ENCODE data around the gene CEP83. TPM values are rescaled to one million over a fixed set of nuclear protein-coding genes. Genes with fewer than 3 reads are reported as not detected.
"Not testable (repeated sequence)": the region's sequence is repeated elsewhere in the genome, so short reads cannot be mapped to it uniquely, and the experiment has no call there.

CEP83 gene
- total RNA-seq, 2 donors from 2014 or later, result 11.6 to 12.0 TPM

DNA sequence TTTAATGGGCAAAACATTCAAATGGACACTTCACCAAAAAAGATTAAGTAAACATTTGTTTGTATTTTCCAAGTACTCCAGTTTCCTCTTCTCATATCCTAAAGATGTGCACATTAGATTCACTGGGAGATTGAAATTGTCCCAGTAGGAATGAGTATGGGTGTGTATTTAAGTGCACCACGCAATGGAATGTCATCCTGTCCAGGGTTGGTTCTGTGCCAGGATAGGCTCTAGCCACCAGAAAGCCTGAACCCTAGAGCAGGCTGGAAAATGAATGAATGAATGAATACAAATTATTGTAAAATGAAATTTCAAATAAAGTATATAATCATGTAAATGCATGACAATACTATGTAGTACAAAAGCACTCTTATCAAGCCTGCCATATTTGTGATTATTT lies 14.0 kb downstream of the CEP83 start:
- intact Hi-C loops (cut with DNase I), result no loop called here
- no peak for ATAC-seq
- DNase-seq, result no peak

DNA sequence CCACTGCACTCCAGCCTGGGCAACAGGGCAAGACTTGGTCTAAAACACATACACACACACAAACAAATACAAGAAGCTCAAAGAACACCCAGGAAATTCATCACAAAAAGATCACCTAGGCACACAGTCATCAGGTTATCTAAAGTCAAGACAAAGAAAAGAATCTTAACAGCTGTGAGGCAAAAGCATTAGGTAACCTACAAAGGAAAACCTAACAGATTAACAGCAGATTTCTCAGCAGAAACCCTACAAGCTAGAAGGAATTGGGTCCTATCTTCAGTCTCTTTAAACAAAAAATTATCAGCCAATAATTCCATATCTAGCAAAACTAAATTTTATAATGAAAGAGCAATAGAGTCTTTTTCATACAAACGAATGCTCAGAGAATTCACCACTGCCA lies 22.4 kb downstream of the CEP83 start:
- ATAC-seq (no peak), DNase-seq (no peak)
- intact Hi-C loops (cut with DNase I), result no loop called here

DNA sequence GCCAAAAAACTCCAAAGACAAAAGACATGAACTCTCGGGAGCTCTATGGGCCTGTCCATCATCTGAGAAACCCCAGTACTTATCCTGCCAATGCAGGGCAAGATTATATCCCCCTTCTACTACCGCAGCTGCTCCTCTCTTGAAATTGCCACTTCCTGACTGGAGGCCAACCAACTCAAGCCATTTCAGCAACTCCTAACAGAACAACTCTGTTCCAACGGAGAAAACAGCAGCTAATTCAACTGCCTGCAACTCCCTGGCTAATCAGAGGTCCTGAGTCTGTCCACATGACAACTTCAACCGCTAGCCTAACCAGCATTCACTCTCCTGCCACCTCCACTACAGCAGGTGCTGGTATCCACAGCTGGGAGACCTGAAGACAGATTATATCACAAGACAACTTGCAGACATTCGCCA lies 24.1 kb downstream of the CEP83 start:
- DNase-seq, result no peak
- ATAC-seq, result peak; percentile 30 to 44

DNA sequence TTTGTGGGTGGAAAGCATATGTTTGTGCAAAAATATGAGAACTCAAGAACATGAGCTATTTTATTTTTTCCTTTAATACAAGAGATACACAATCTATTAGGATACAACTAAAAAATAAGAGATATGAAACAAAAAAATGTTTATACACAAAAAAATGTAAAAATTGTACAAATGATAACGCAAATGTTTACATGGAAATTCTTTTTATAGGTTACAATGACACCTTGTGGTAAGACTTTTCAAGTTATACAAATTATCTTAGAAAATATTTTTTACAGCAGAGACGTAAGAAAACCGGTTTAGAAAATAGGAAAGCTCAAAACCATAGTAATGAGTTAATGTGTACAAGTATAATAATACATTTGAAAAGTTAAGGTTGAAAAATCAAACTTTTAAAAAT lies 25.5 kb downstream of the CEP83 start:
- no peak for ATAC-seq
- intact Hi-C loops (cut with DNase I), result no loop called here
- DNase-seq, result no peak

More for the DNA sequence above, 24.1 kb downstream of the CEP83 start:
- intact Hi-C loops (cut with DNase I), result no loop called here

DNA sequence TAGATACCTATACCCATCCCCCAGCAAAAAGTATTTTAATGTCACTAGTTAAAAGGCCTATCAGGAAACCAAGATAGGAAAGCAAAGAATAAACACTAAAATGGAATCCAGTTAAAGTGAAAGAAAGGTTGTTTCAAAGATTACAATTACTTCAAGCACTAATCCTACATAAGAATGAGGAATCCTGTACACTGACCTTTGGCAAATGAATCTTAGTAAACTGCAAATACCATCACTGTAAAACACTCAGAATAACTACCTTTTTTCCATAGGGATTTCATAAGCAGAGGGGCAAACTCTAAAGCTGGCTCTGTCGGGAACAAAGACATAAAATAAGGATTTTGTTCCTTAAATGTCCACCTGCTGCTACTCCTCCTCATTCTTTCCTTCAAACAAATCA lies 25.9 kb downstream of the CEP83 start:
- ATAC-seq, result no peak
- intact Hi-C loops (cut with DNase I), result no loop called here
- no peak for DNase-seq

DNA sequence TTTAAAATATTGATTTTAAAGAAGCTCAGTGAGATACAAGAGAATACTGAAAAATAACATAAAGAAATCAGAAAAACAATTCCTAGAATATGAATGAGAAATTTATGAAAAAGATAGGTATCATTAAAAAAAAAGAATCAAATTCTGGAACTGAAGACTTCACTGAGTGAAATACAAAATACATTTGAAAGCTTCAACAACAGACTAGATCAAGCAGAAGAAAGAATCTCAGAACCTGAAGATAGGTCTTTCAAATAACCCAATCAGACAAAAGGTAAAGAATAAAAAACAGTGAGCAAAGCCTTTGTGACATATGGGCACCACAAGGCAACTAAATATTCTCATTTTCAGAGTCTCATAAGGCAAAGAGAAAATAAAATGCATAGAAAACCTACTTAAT lies 29.4 kb downstream of the CEP83 start:
- no peak for DNase-seq
- intact Hi-C loops (cut with DNase I), result no loop called here
- no peak for ATAC-seq

DNA sequence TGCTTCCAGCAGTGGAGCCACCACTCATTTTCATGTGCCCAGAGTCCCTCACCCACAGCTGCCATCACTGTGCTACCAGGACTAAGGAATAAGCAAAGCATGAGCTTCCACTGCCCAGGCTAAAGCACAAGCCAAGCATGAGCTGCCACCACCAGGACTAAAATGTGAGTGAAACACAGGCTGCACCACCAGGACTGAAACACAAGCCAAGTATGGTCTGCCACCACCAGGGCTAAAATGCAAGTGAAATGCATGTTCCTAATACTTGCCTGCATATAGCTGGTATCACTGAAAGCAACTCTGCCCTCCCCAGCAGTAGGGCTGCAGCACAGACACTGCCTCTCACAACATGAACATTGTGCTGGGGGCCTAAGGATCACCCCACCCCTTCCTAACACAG lies 30.0 kb downstream of the CEP83 start:
- ATAC-seq, result no peak
- intact Hi-C loops (cut with DNase I), result no loop called here
- DNase-seq, result no peak

DNA sequence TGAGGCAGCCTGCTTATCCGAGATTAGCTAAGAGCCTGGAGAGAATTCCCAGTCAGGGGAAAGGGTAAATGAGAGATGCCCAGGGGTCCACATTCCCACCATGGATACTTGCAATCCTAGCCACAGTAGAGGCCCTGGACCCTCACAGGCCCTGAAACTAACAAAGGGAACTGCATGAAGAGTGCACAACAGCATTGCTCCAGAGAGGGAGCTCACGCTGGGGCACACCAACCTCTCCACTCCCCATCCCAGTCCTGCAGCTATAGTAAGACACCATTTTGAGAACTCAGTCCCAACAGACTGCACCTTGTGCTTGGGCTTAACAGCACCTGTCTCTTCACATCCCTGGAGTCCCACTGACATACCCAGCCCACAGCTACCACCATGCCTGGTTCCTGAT lies 30.5 kb downstream of the CEP83 start:
- intact Hi-C loops (cut with DNase I), result no loop called here
- DNase-seq, result no peak
- ATAC-seq, result no peak

DNA sequence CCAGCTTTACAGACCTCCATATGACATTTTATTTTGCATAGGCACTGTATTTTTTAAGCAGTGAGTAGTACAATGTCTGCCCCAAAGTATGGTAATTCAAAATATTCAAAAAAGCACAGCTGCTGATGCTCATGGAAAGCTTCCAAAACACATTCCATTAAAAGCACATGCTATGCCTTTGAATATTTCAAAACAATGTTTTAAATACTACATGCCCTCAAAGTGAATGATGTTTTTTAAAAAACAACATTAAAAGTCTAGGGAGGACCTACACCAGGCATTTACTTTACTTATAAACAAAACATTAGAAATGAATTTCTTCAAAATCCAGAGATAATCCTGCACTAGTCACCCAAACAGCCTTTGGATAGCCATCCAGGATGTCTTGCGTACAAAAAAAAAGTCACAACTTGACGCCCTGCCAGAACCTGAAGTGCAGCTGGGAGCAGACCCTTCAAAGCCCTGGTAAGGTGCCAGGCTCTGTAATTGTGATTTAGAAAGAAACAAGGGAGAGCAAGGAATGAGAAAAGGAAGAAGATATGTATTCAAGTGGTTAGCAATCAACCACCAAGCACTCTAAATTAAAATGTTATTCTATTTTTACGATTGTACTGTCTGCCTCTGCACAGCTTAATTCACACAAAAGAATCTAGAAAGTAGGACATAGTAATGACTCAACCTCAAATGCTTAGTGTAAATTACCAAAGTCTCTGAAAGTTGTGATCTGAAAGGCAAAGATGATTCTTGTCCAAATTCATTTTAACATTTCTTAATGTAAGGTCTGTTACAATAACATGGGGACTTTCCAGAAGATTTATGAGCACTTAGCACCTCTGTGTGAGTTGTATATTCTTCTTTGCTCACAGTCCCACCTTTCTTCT lies 31.9 kb downstream of the CEP83 start:
- ATAC-seq (peak; percentile 62 to 79), DNase-seq (peak; percentile 44)
- intact Hi-C loops (cut with DNase I), result no loop called here

DNA sequence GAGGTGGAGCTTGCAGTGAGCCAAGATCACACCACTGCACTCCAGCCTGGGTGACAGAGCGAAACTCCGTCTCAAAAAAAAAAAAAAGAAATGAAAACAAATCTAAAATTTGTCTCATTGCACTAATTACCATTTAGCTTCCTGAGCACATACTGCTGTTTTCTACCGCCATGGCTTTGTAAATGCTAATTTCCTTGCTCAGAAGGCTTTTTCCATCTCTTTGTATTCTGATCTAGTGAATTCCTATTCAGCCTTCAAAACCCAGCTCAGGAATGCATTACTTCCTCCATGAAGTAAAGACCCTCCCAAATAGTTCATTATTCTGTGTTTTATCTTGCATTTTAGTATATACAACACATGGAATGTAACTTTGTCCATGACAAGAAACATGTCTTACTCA lies 33.6 kb downstream of the CEP83 start:
- ATAC-seq (no peak), DNase-seq (no peak)
- intact Hi-C loops (cut with DNase I), result no loop called here

DNA sequence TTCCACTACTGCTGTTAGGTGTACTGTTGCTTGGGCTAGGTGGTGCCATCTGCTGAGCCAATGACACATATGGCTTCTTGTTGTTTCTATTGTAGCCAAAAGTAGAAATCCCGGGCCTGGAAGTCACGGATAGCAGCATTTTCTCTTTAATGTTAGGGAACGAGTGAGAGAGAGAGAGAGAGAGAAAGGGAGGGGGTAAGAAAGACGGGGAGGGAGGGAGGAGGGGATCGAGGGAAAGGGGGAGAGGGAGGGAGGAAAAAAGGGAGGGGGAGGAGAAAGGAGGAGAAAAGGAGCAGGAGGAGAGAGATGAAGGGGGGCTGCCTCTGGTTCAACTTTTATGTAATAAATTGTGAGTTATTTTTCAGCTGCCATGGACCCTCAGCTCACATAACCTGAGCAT lies 34.8 kb downstream of the CEP83 start:
- ATAC-seq, result peak in 1 of 2 donors; percentile 34
- intact Hi-C loops (cut with DNase I); DNase-seq: not testable (repeated sequence)

DNA sequence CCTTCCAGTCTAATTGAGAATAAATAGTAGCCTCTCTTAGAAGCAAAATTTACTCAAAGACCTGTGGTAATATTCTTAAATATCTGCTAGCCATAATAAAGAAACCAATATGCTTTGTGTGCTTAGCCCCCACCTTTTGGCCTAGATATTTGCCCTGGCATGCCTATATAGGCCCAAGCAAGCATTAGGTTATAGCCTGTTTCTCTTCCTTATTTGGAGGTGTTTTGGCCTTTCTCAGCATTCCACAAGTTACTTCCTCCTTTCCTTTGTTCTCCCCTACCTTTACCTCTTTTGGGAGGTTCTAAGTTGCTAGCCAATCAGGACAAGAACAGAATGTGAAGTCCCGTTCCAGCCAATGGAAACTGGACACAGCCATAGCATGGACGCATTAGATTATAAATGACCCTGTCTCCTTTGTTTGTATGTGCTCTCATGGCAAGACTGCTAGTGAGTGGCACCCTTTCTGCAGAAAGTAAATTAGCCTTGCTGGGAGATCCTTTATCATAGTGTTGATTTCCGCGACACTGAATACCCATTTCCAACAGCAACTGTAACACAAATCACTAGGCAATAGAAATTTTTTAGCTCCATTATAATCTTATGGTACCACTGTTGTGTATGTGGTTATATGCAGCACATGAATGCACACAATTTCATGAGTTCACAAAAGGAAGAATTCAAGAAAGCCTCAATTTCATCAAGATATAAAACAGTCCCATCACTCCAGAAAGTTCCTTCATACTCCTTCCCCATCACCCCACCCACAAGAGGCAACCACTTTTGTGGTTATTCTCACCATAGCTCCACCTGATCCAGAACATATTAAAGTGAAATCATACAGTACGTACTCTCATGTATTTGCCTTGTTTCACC lies 37.6 kb downstream of the CEP83 start:
- no peak for DNase-seq
- ATAC-seq, result no peak
- intact Hi-C loops (cut with DNase I), result no loop called here

DNA sequence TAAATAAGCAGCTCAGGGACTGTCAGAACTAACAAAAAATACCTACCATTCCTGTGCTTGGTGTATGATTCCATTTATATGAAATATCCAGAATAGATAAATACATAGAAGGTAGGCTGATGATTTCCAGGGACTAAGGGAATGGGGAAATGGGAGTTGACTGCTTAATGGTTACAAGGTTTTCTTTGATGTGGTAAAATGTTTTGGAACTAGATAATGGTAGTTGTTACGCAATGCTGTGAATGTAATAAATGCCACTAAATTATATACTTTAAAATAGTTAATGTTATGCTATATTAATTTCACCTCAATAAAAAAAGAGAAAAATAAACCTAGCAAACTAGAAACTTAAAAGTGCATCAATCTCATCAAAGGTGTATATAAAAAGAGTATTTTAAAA lies 41.1 kb downstream of the CEP83 start:
- intact Hi-C loops (cut with DNase I), result no loop called here
- ATAC-seq, result no peak
- DNase-seq, result no peak

DNA sequence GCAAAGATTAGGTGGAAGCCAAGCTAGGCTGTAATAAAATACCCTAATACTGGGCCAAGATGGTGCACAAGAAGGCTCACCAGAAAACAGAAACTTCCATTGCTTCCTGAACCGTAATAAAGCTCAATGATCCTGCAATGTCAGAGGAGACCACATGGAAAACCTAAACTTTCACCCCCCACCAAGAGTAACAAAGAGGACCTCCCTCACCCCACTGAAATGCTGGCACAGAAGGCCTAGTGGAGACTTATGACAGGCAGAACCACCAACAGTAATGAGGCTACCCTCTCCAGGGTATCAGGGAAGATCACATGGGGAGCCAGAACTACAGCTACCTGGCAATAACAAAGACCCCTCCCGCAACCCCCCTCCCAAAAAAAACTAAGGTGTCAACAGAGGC lies 43.1 kb downstream of the CEP83 start:
- DNase-seq, result no peak
- ATAC-seq, result no peak
- intact Hi-C loops (cut with DNase I), result no loop called here

DNA sequence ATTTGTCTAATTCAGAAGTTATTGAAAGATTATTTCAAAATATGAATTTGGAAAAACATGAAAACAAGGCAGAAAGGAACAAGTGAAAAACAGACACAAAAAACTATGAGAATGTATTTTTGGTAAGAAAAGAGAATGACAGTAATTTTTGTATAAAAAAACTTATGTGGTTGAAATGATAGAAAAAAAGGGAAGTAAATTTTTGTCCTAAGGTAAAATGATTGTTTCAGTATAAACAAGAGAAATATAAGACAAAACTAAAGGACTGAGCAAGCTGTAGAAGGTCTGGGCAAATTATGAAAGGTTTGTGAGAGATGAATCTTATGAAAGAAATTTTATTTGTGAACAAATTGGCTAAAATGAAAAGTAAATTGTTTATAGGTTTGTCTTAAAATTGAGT lies 44.6 kb downstream of the CEP83 start:
- no peak for DNase-seq

DNA sequence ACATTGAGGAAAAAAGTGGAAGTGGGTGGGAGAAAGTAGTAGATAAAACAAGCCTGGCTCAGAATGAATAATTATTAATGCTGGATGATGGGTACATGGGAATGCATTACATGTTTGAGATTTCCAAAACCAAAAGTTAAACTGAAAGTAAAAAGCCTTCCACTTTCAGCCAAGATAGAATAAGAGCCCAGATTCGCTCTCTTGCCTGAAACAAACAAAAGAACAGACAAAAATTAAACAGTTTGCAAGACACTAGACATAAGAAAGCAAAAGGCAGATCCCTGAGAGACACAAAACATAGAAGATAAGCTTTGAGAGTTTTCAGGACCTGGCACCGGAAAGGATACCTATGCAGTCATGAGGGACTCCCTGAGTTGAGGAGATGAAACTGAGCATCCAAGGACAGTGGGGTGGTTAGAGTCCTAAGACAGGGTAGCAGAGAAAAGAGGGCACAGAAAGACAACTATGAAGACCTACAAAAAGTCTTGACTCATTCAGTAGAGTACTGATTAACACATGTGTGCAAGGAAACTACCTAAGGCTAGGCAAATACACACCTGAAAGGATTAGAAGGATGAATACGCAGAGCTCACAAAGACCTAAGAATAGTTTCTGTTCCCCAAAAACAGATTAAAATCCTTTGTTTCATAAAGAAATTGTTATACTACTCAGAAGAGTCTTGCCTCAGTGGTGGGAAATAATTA lies 54.1 kb downstream of the CEP83 start:
- no peak for DNase-seq
- intact Hi-C loops (cut with DNase I), result no loop called here
- peak in 1 of 2 donors; percentile 22 for ATAC-seq

More for the DNA sequence above, 44.6 kb downstream of the CEP83 start:
- no peak for ATAC-seq
- intact Hi-C loops (cut with DNase I), result no loop called here

DNA sequence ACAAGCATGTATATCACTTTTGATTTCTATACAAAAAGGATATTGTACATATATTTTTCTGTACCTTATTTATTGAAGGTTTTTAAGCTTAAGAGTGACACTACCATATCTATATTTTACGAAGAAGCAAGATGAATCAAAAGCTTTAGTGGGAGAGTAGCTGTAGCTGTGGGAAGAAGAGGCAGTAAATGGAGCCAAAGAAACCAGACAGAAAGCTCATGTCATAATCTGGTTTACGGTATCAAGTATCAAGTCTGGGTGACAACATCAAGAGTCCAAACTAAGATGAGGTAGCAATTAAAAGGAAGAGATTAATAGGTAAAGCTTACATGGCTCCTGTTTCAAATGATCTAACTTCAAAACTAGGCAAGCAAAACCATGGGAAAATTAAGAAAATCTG lies 54.8 kb downstream of the CEP83 start:
- intact Hi-C loops (cut with DNase I), result no loop called here
- DNase-seq, result no peak
- no peak for ATAC-seq

DNA sequence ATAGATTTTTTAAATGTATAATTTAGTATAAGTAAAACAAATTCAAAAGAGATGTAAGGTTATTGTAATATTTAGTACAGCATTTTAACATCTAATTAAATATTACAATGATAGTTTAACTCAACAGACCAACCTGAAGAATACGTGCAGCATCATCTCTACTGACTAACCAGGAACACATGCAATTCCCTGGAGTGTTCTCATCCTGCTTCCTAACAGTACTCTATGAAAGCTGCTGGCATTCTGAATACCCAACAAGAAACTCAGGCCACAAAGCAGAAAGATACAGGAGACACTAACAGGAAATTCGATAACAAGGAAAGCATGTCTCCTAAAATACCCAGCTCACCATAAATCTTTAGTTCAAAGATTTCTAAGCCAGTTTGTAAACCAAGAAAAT lies 58.3 kb downstream of the CEP83 start:
- no peak for DNase-seq
- intact Hi-C loops (cut with DNase I), result no loop called here
- no peak for ATAC-seq

DNA sequence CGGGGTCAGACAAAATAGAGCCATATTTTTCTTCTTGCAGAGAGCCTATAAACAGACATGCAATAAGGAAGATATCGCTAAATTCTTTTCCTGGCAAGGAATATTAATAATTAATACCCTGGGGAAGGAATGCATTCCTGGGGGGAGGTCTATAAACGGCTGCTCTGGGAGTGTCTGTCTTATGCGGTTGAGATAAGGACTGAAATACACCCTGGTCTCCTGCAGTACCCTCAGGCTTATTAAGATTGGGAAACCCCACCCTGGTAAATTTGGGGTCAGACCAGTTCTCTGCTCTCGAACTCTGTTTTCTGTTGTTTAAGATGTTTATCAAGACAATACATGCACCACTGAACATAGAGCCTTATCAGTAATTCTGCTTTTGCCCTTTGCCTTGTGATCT lies 61.0 kb downstream of the CEP83 start:
- DNase-seq; intact Hi-C loops (cut with DNase I); ATAC-seq: not testable (repeated sequence)

DNA sequence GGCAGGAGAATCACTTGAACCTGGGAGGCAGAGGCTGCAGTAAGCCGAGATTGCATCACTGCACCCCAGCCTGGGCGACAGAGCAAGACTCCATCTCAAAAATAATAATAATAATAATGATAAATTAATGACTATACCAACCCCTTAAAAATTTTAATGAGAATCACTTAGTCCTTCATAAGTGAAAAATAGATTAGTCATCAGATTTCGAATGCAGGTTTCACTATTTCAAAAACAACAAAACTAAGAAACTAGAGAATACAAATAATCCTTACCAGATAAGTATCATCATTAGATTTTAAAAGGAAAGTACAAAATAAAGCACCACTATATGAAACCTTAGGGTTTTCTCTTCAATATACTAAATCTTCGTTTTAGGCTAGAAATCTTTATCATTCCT lies 62.3 kb downstream of the CEP83 start:
- ATAC-seq, result no peak
- intact Hi-C loops (cut with DNase I), result no loop called here
- DNase-seq, result no peak

All from left cardiac atrium (tissue), 4 donors.